Neural cell (in vitro differentiated cells): ENCODE results near the gene EVC. TPM values are rescaled to one million over a fixed set of nuclear protein-coding genes. Genes with fewer than 3 reads are reported as not detected.

Experiments used
- H2AFZ ChIP-seq: fragments of 200-600, 300-800 bp; sonication (generic), shearing (Covaris generic); 2 replicates; pipeline ENCODE4 v1.6.0; 2014; ENCODE audit warnings: low read depth, mild to moderate bottlenecking, antibody characterized with exemption, low read length, moderate library complexity
- H3F3A ChIP-seq: fragments of 200-600 bp; shearing (Covaris generic); 2 replicates; pipeline ENCODE4 v1.6.1; 2016; ENCODE audit warnings: mild to moderate bottlenecking, moderate library complexity, mixed read lengths, antibody characterized with exemption, low read length; ENCODE audit not compliant: insufficient read depth, poor library complexity, severe bottlenecking
- H3K27ac ChIP-seq: fragments of 200-600, 300-800 bp; sonication (generic), shearing (Covaris generic); 2 replicates; pipeline ENCODE4 v1.5.1; 2014; ENCODE audit warnings: mild to moderate bottlenecking, low read length, moderate library complexity
- H3K27me3 ChIP-seq: fragments of 300-800, 200-600 bp; sonication (generic), shearing (Covaris generic); 2 replicates; pipeline ENCODE4 v1.6.0; 2014; ENCODE audit warnings: mild to moderate bottlenecking, low read depth, low read length, moderate library complexity; ENCODE audit not compliant: insufficient read depth
- H3K36me3 ChIP-seq: fragments of 300-800, 200-600 bp; sonication (generic), shearing (Covaris generic); 2 replicates; pipeline ENCODE4 v1.5.1; 2014; ENCODE audit warnings: mild to moderate bottlenecking, antibody characterized with exemption, low read length, moderate library complexity; ENCODE audit not compliant: insufficient read depth
- H3K4me2 ChIP-seq: fragments of 300-800, 200-600 bp; sonication (generic), shearing (Covaris generic); 2 replicates; pipeline ENCODE4 v1.6.0; 2014; ENCODE audit warnings: mild to moderate bottlenecking, low read length
- H3K4me3 ChIP-seq: fragments of 300-800, 200-600 bp; sonication (generic), shearing (Covaris generic); 2 replicates; pipeline ENCODE4 v1.5.1; 2014; ENCODE audit warnings: mild to moderate bottlenecking, low read length, moderate library complexity
- H3K79me2 ChIP-seq: fragments of 200-600 bp; shearing (Covaris generic); replicated peaks from 2 replicates; pipeline ENCODE4 v1.6.0; 2014; ENCODE audit warnings: mild to moderate bottlenecking, low read length, moderate library complexity; ENCODE audit not compliant: insufficient read depth
- H3K9ac ChIP-seq: fragments of 300-800, 200-600 bp; sonication (generic), shearing (Covaris generic); 2 replicates; pipeline ENCODE4 v1.6.1; 2016; ENCODE audit warnings: mild to moderate bottlenecking, low read length, mixed read lengths
- H3K9me2 ChIP-seq: fragments of 200-600 bp; shearing (Covaris generic); 2 replicates; pipeline ENCODE4 v1.6.1; 2016; ENCODE audit warnings: mild to moderate bottlenecking, low read length, mixed read lengths; ENCODE audit not compliant: insufficient read depth
- H3K9me3 ChIP-seq: fragments of 200-600, 300-800 bp; sonication (generic), shearing (Covaris generic); 2 replicates; pipeline ENCODE4 v1.6.1; 2016; ENCODE audit warnings: mild to moderate bottlenecking, mixed run types, low read length, moderate library complexity, mixed read lengths
- H4K20me1 ChIP-seq: fragments of 200-600 bp; shearing (Covaris generic); 2 replicates; pipeline ENCODE4 v1.6.1; 2016; ENCODE audit warnings: mild to moderate bottlenecking, mixed run types; ENCODE audit not compliant: insufficient read depth
- EP300 ChIP-seq: fragments of 450-650 bp; conservative IDR thresholded peaks from 2 replicates; pipeline ENCODE4 v1.6.1; 2014; ENCODE audit warnings: antibody characterized with exemption, mild to moderate bottlenecking, moderate library complexity; ENCODE audit not compliant: poor library complexity, severe bottlenecking
- EZH2 ChIP-seq: fragments of 200-600, 300-800 bp; shearing (Covaris generic), sonication (generic); IDR thresholded peaks from 2 replicates; pipeline ENCODE4 v1.6.1; 2014; ENCODE audit warnings: antibody characterized with exemption, low read length, borderline replicate concordance, mild to moderate bottlenecking; ENCODE audit not compliant: insufficient read depth, poor library complexity, severe bottlenecking
- MXI1 ChIP-seq: fragments of 450-650 bp; conservative IDR thresholded peaks from 2 replicates; pipeline ENCODE4 v1.6.1; 2014; ENCODE audit warnings: antibody characterized with exemption, mild to moderate bottlenecking; ENCODE audit not compliant: poor library complexity, severe bottlenecking
- POLR2AphosphoS5 ChIP-seq: IDR thresholded peaks from 2 replicates; pipeline ENCODE4 v1.6.1; 2012
- RAD21 ChIP-seq: fragments of 450-650 bp; conservative IDR thresholded peaks from 2 replicates; pipeline ENCODE4 v1.6.1; 2014; ENCODE audit warnings: antibody characterized with exemption, mild to moderate bottlenecking, moderate library complexity
- SMC3 ChIP-seq: fragments of 450-650 bp; conservative IDR thresholded peaks from 2 replicates; pipeline ENCODE4 v1.6.1; 2014; ENCODE audit warnings: antibody characterized with exemption, mild to moderate bottlenecking, moderate library complexity; ENCODE audit not compliant: poor library complexity
- TAF1 ChIP-seq: IDR thresholded peaks from 2 replicates; pipeline ENCODE4 v1.6.1; 2012; ENCODE audit warnings: low read depth
- polyA plus RNA-seq: library from polyadenylated mRNA; depleted of rRNA; stranded (reverse); fragments of >200 nt; gene quantifications from 2 replicates; pipeline ENCODE4 v1.2.3, GENCODE V29; 2014
- TF ChIP-seq, protein P1 (sequence below): fragments of 450-650 bp; IDR thresholded peaks from 2 replicates; pipeline ENCODE4 v1.5.1; 2014; ENCODE audit warnings: antibody characterized with exemption, mild to moderate bottlenecking, moderate library complexity; ENCODE audit not compliant: poor library complexity, severe bottlenecking
- TF ChIP-seq, protein P2 (sequence below): IDR thresholded peaks from 2 replicates; pipeline ENCODE4 v1.6.1; 2012; ENCODE audit warnings: borderline replicate concordance

Gene EVC
- polyA plus RNA-seq, 1 donor from 2014 or later, result 0.48 TPM

DNA sequence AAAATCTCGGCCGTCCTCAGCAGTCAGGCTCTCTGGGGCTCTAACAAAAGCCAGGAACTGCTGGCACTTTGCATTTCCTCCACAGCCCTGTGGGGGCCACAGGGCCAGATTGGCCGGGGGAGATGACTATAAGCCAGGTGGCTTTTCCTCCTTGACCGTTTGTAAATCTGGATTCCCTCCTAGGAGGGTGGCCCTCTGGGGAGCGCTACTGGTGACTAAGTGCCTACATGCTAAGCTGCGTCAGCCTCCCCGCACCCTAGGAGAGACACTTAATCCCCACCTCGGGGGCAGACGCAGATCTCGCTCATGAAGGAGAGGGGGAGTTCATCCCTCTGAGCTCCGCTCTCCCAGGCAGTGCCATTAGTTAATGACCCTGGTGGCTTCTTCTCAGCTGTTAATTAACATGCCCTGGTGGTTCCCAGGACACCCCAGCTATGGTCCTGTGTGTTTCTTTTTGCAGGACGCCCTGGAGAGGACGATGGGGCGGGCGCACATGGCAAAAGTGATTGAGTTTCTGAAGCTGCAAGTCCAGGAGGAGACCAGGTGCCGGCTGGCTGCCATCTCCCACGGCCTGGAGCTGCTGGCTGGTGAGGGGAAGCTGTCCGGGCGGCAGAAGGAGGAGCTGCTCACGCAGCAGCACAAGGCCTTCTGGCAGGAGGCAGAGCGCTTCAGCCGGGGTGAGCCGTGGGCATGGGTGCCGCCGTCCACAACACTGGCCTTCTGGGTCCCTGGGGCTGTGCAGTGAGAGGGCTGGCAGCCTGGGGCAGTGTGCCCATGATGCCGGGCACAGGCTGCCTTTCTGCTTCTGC is 41.6 kb downstream of the EVC start:
- Histone ChIP-seq H3K4me2 (no peak overlapping the region), H3K27me3 (no peaks in the 10 kb centered on the region), H3K79me2 (no peaks in the 10 kb centered on the region), H3K9ac (no peak overlapping the region), H3K27ac (no peak overlapping the region), H3K9me2 (no peaks in the 10 kb centered on the region), H2AFZ (no peak overlapping the region), H3K9me3 (no peaks in the 10 kb centered on the region), H3K36me3 (no peaks in the 10 kb centered on the region), H3F3A (no peaks in the 10 kb centered on the region), H4K20me1 (no peaks in the 10 kb centered on the region), H3K4me3 (no peak overlapping the region)
- TF ChIP-seq EZH2, result no peak
- no peak for TF ChIP-seq POLR2AphosphoS5
- no peak for TF ChIP-seq RAD21
- TF ChIP-seq, protein P1, sequence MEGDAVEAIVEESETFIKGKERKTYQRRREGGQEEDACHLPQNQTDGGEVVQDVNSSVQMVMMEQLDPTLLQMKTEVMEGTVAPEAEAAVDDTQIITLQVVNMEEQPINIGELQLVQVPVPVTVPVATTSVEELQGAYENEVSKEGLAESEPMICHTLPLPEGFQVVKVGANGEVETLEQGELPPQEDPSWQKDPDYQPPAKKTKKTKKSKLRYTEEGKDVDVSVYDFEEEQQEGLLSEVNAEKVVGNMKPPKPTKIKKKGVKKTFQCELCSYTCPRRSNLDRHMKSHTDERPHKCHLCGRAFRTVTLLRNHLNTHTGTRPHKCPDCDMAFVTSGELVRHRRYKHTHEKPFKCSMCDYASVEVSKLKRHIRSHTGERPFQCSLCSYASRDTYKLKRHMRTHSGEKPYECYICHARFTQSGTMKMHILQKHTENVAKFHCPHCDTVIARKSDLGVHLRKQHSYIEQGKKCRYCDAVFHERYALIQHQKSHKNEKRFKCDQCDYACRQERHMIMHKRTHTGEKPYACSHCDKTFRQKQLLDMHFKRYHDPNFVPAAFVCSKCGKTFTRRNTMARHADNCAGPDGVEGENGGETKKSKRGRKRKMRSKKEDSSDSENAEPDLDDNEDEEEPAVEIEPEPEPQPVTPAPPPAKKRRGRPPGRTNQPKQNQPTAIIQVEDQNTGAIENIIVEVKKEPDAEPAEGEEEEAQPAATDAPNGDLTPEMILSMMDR, result no peak
- TF ChIP-seq MXI1, result no peak
- no peak for TF ChIP-seq EP300
- TF ChIP-seq, protein P2, sequence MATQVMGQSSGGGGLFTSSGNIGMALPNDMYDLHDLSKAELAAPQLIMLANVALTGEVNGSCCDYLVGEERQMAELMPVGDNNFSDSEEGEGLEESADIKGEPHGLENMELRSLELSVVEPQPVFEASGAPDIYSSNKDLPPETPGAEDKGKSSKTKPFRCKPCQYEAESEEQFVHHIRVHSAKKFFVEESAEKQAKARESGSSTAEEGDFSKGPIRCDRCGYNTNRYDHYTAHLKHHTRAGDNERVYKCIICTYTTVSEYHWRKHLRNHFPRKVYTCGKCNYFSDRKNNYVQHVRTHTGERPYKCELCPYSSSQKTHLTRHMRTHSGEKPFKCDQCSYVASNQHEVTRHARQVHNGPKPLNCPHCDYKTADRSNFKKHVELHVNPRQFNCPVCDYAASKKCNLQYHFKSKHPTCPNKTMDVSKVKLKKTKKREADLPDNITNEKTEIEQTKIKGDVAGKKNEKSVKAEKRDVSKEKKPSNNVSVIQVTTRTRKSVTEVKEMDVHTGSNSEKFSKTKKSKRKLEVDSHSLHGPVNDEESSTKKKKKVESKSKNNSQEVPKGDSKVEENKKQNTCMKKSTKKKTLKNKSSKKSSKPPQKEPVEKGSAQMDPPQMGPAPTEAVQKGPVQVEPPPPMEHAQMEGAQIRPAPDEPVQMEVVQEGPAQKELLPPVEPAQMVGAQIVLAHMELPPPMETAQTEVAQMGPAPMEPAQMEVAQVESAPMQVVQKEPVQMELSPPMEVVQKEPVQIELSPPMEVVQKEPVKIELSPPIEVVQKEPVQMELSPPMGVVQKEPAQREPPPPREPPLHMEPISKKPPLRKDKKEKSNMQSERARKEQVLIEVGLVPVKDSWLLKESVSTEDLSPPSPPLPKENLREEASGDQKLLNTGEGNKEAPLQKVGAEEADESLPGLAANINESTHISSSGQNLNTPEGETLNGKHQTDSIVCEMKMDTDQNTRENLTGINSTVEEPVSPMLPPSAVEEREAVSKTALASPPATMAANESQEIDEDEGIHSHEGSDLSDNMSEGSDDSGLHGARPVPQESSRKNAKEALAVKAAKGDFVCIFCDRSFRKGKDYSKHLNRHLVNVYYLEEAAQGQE, result no peak
- TF ChIP-seq TAF1, result no peak
- no peak for TF ChIP-seq SMC3

DNA sequence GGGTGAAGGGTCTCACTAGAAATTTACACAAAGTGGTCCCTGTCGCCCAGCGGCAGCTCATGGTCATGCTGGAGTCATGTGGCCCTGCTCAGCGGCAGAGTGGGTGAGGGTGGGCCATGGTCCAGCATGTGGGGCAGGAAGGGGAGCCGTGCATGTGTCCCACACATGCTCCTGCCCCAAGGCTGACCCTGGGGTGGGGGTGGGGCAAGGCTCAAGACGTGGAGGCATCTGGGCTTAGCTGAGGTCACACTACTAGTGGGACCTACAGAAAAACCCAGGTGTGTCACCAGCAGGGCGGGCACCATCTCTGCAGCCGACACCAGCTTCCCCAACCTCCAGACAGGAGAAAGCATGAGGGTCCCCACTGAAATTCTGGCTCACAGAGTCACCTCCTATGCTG is 42.4 kb downstream of the EVC start:
- Histone ChIP-seq H3K27me3 (no peaks in the 10 kb centered on the region), H3K27ac (no peak overlapping the region), H3K4me3 (no peak overlapping the region), H3K36me3 (no peaks in the 10 kb centered on the region), H3K9me2 (no peaks in the 10 kb centered on the region), H3K79me2 (no peaks in the 10 kb centered on the region), H3K9ac (no peak overlapping the region), H3F3A (no peaks in the 10 kb centered on the region), H3K4me2 (no peak overlapping the region), H3K9me3 (no peaks in the 10 kb centered on the region), H2AFZ (no peak overlapping the region), H4K20me1 (no peaks in the 10 kb centered on the region)
- TF ChIP-seq SMC3 (no peak), POLR2AphosphoS5 (no peak), EZH2 (no peak), EP300 (no peak), TAF1 (no peak), MXI1 (no peak), RAD21 (no peak)
- TF ChIP-seq, protein P2, result no peak
- TF ChIP-seq, protein P1, result no peak
